OCI-LY7 (cell line): Measurements from ENCODE around the gene IL4I1. TPM values are rescaled to one million over a fixed set of nuclear protein-coding genes. Genes with fewer than 3 reads are reported as not detected.
A peak's percentile ranks its signal among the peaks of the same experiment; 100 is the strongest.

Experiments
- BruUV-seq: library from RNA; stranded (reverse); fragments of 400-500 nt; replicated peaks from 2 replicates; lab custom pipeline; 2021; lab: Mats Ljungman, UMichigan
- CTCF ChIA-PET: fragments of 300-600 bp; sonication (Branson Sonifier 250); formaldehyde crosslinking; loops from one replicate; lab custom pipeline; 2022; ENCODE audit warnings: antibody characterized with exemption; ENCODE audit not compliant: unreplicated experiment; lab: Charles Lee
- POLR2A ChIA-PET: fragments of 300-600 bp; sonication (Branson Sonifier 250); formaldehyde crosslinking; loops from one replicate; lab custom pipeline; 2022; ENCODE audit warnings: antibody characterized with exemption; lab: Charles Lee
- DNase-seq: peaks from one replicate; pipeline ENCODE4 v3.0.0-alpha.2; 2015; ENCODE audit warnings: low spot score
- H2AFZ ChIP-seq: fragments of 200-600 bp; sonication (generic), shearing (Covaris generic); 2 replicates; pipeline ENCODE4 v1.6.1; 2014; ENCODE audit warnings: mild to moderate bottlenecking, antibody characterized with exemption, low read length, moderate library complexity
- H3K27ac ChIP-seq: fragments of 200-600 bp; sonication (generic); 2 replicates; pipeline ENCODE4 v1.5.1; 2014; ENCODE audit warnings: mixed run types, low read depth, mild to moderate bottlenecking, moderate library complexity, low read length, inconsistent platforms; ENCODE audit not compliant: poor library complexity, severe bottlenecking
- H3K36me3 ChIP-seq: fragments of 200-600 bp; sonication (generic); 2 replicates; pipeline ENCODE4 v1.6.1; 2014; ENCODE audit warnings: mild to moderate bottlenecking, antibody characterized with exemption, low read length, moderate library complexity, mixed read lengths; ENCODE audit not compliant: insufficient read depth
- H3K4me1 ChIP-seq: fragments of 200-600 bp; sonication (generic); 2 replicates; pipeline ENCODE4 v1.5.1; 2014; ENCODE audit warnings: mild to moderate bottlenecking, low read length; ENCODE audit not compliant: insufficient read depth, poor library complexity, severe bottlenecking
- H3K4me2 ChIP-seq: fragments of 200-600 bp; sonication (generic); 2 replicates; pipeline ENCODE4 v1.6.1; 2014; ENCODE audit warnings: mild to moderate bottlenecking, low read length
- H3K4me3 ChIP-seq: fragments of 200-600 bp; sonication (generic); 2 replicates; pipeline ENCODE4 v1.5.1; 2014; ENCODE audit warnings: mild to moderate bottlenecking, low read depth, low read length; ENCODE audit not compliant: poor library complexity, severe bottlenecking
- H3K79me2 ChIP-seq: fragments of 200-600 bp; sonication (generic); 2 replicates; pipeline ENCODE4 v1.6.1; 2016; ENCODE audit warnings: low read depth, mild to moderate bottlenecking, low read length, moderate library complexity, mixed read lengths; ENCODE audit not compliant: insufficient read depth
- H3K9me2 ChIP-seq: fragments of 200-600 bp; sonication (generic); 2 replicates; pipeline ENCODE4 v1.6.1; 2016; ENCODE audit warnings: mild to moderate bottlenecking, low read length, mixed read lengths; ENCODE audit not compliant: insufficient read depth
- H3K9me3 ChIP-seq: fragments of 200-600 bp; sonication (generic); 2 replicates; pipeline ENCODE4 v1.6.1; 2014; ENCODE audit warnings: mild to moderate bottlenecking, mixed run types, low read length, mixed read lengths
- H4K20me1 ChIP-seq: fragments of 200-600 bp; sonication (generic); 2 replicates; pipeline ENCODE4 v1.6.1; 2014; ENCODE audit warnings: mild to moderate bottlenecking, antibody characterized with exemption, low read length, moderate library complexity, mixed read lengths; ENCODE audit not compliant: insufficient read depth
- EZH2phosphoT487 ChIP-seq: fragments of 200-600 bp; sonication (generic); IDR thresholded peaks from 2 replicates; pipeline ENCODE4 v1.6.1; 2018; ENCODE audit warnings: low read depth, borderline replicate concordance, mild to moderate bottlenecking, mixed run types, antibody characterized with exemption, low read length, moderate library complexity, mixed read lengths
- intact Hi-C: fragments of 100-400 bp; cut with micrococcal nuclease; formaldehyde crosslinking; loops from one replicate; pipeline ENCODE4 v1.10.0; 2022; ENCODE audit not compliant: unreplicated experiment
- total RNA-seq, 2 experiments: library from RNA; depleted of rRNA in 1 of 2; stranded (reverse); fragments of >200 nt in 1 of 2; shearing (Covaris generic) in 1 of 2; gene quantifications; 2 replicates each; pipeline ENCODE4 v1.2.3, GENCODE V29; 2014 to 2022
- TF ChIP-seq, protein P1 (sequence below): fragments of 200-600 bp; sonication (generic); conservative IDR thresholded peaks from 2 replicates; pipeline ENCODE4 v1.5.1; 2014; ENCODE audit warnings: mild to moderate bottlenecking, antibody characterized with exemption, low read length, moderate library complexity, mixed read lengths

The IL4I1 gene
- total RNA-seq, 2 experiments from 2014 or later = 0.25 to 1.7 TPM

GRCh38 chr19:49894011-49894664, 2.5 kb downstream of the IL4I1 start:
- Histone ChIP-seq H3K9me3 (no peaks in the 10 kb centered on the region), H3K36me3 (no peaks in the 10 kb centered on the region), H2AFZ (no peak overlapping the region), H3K4me1 (peaks cover 40% of the 10 kb centered on the region), H3K27ac (no peak overlapping the region), H3K4me3 (no peak overlapping the region), H3K79me2 (no peaks in the 10 kb centered on the region), H3K9me2 (no peaks in the 10 kb centered on the region), H3K4me2 (no peak overlapping the region), H4K20me1 (no peaks in the 10 kb centered on the region)
- intact Hi-C loops = no loop called here
- no TSS peak for BruUV-seq
- ChIA-PET POLR2A (no interaction called here), CTCF (no interaction called here)
- DNase-seq = no peak
- TF ChIP-seq EZH2phosphoT487 = no peak
- TF ChIP-seq, protein P1, sequence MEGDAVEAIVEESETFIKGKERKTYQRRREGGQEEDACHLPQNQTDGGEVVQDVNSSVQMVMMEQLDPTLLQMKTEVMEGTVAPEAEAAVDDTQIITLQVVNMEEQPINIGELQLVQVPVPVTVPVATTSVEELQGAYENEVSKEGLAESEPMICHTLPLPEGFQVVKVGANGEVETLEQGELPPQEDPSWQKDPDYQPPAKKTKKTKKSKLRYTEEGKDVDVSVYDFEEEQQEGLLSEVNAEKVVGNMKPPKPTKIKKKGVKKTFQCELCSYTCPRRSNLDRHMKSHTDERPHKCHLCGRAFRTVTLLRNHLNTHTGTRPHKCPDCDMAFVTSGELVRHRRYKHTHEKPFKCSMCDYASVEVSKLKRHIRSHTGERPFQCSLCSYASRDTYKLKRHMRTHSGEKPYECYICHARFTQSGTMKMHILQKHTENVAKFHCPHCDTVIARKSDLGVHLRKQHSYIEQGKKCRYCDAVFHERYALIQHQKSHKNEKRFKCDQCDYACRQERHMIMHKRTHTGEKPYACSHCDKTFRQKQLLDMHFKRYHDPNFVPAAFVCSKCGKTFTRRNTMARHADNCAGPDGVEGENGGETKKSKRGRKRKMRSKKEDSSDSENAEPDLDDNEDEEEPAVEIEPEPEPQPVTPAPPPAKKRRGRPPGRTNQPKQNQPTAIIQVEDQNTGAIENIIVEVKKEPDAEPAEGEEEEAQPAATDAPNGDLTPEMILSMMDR = no peak

GRCh38 chr19:49892716-49893115, 4.0 kb downstream of the IL4I1 start:
- Histone ChIP-seq H3K4me1 (peaks cover 26% of the 10 kb centered on the region), H3K4me3 (no peak overlapping the region), H3K4me2 (no peak overlapping the region), H4K20me1 (no peaks in the 10 kb centered on the region), H3K9me2 (no peaks in the 10 kb centered on the region), H3K27ac (no peak overlapping the region), H3K9me3 (no peaks in the 10 kb centered on the region), H2AFZ (no peak overlapping the region), H3K79me2 (no peaks in the 10 kb centered on the region), H3K36me3 (no peaks in the 10 kb centered on the region)
- no TSS peak for BruUV-seq
- TF ChIP-seq, protein P1 = no peak
- no peak for TF ChIP-seq EZH2phosphoT487
- POLR2A ChIA-PET = interaction anchor here (0.6 kb wide), 1 partner anchor 27 kb away, joined by 3 read pairs; no protein-coding TSS in a partner anchor
- CTCF ChIA-PET = no interaction called here
- intact Hi-C loops = no loop called here
- no peak for DNase-seq

DNA sequence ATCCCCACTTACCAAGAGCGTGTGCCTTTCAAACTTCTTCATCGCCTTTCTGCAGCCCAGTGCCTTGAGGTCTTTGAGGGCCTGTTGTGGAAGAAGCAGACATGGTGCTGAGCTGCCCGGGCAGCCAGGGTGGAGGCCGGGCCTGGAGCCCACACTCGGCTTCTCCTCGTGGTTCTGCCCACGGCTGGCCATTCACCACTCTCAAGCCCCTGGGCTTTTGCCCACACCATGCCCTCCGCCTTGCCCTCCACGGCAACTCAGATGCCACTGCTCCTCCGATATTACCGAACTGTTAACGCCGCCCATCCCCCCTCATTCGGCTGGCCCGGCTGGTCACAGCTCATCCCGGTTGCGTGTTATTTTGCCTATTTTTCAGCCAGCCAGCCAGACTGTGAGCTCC, 5.3 kb downstream of the IL4I1 start:
- H2AFZ ChIP-seq = no peak overlapping the region
- no peak overlapping the region for H3K4me3 ChIP-seq
- no peaks in the 10 kb centered on the region for H4K20me1 ChIP-seq
- intact Hi-C loops = no loop called here
- DNase-seq = no peak
- H3K9me3 ChIP-seq = no peaks in the 10 kb centered on the region
- TF ChIP-seq, protein P1 = no peak
- no peak for TF ChIP-seq EZH2phosphoT487
- ChIA-PET POLR2A (no interaction called here), CTCF (no interaction called here)
- no peaks in the 10 kb centered on the region for H3K79me2 ChIP-seq
- no peaks in the 10 kb centered on the region for H3K9me2 ChIP-seq
- H3K27ac ChIP-seq = no peak overlapping the region
- H3K4me2 ChIP-seq = peak overlapping the region; percentile 35; the same call in 1 of the 2 replicates
- H3K36me3 ChIP-seq = no peaks in the 10 kb centered on the region
- BruUV-seq = no TSS peak
- peaks cover 13% of the 10 kb centered on the region for H3K4me1 ChIP-seq
